Mucosa of stomach (tissue), 1 donor: ENCODE data around the gene P2RX5.
"Not testable (repeated sequence)": the region's sequence is repeated elsewhere in the genome, so short reads cannot be mapped to it uniquely, and the experiment has no call there.

ENCODE experiments used
- H3K27me3 ChIP-seq: one replicate; pipeline ENCODE4 v1.7.0; 2013; ENCODE audit warnings: mild to moderate bottlenecking, low read length; ENCODE audit not compliant: control insufficient read depth, insufficient read depth
- H3K36me3 ChIP-seq: one replicate; pipeline ENCODE4 v1.7.0; 2013; ENCODE audit warnings: low read length; ENCODE audit not compliant: control insufficient read depth, insufficient read depth
- H3K4me1 ChIP-seq: one replicate; pipeline ENCODE4 v1.7.0; 2013; ENCODE audit warnings: mild to moderate bottlenecking, low read length; ENCODE audit not compliant: control insufficient read depth, insufficient read depth
- H3K4me3 ChIP-seq: one replicate; pipeline ENCODE4 v1.7.0; 2013; ENCODE audit warnings: low read length
- H3K9ac ChIP-seq: one replicate; pipeline ENCODE4 v1.7.0; 2013; ENCODE audit warnings: mild to moderate bottlenecking, low read length, moderate library complexity
- H3K9me3 ChIP-seq: one replicate; pipeline ENCODE4 v1.7.0; 2013; ENCODE audit warnings: mild to moderate bottlenecking, low read length, moderate library complexity; ENCODE audit not compliant: control insufficient read depth
- donor health status: Pancreatic carcinoma.

The P2RX5 gene

DNA sequence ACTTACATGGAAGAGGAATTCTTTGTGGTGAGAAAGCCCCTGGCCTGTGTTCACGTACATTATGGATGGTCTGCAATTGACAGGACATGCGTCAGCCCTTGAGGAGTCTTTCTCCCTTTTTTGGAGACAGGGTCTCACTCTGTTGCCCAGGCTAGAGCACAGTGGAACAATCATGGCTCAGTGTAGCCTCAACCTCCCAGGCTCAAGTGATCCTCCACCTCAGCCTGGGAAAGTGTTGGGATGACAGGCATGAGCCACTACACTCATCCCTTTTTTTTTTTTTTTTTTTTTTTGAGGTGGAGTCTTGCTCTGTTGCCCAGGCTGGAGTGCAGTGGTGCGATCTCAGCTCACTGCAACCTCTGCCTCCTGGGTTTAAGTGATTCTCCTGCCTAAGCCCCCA is 32.1 kb upstream of the P2RX5 start:
- not testable (repeated sequence) for H3K9me3 ChIP-seq, H3K36me3 ChIP-seq, H3K9ac ChIP-seq, H3K4me3 ChIP-seq, H3K4me1 ChIP-seq, H3K27me3 ChIP-seq

DNA sequence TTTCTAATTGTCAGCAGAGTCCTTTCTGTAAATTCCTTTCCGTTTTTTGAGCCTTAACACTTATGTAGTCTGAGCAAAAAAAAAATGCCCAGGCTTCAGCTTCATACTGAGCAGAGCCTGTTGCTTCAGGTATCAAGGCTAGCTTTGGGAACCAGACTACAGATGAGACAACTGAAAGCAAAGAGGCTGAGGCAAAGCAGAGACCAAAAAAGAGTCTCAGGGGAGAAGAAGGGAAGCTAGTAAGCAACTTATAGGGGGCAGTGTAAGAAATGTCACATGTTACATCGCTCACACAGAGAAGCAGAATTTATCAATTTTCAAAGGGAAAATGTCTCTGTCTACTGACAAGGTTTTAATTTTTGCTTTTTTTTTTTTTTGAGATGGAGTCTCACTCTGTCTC is 31.1 kb upstream of the P2RX5 start:
- peaks cover 7% of the 10 kb centered on the region for H3K4me1 ChIP-seq
- H3K9ac ChIP-seq: no peak overlapping the region
- no peaks in the 10 kb centered on the region for H3K36me3 ChIP-seq
- no peak overlapping the region for H3K4me3 ChIP-seq
- H3K9me3 ChIP-seq: no peaks in the 10 kb centered on the region
- H3K27me3 ChIP-seq: no peaks in the 10 kb centered on the region

DNA sequence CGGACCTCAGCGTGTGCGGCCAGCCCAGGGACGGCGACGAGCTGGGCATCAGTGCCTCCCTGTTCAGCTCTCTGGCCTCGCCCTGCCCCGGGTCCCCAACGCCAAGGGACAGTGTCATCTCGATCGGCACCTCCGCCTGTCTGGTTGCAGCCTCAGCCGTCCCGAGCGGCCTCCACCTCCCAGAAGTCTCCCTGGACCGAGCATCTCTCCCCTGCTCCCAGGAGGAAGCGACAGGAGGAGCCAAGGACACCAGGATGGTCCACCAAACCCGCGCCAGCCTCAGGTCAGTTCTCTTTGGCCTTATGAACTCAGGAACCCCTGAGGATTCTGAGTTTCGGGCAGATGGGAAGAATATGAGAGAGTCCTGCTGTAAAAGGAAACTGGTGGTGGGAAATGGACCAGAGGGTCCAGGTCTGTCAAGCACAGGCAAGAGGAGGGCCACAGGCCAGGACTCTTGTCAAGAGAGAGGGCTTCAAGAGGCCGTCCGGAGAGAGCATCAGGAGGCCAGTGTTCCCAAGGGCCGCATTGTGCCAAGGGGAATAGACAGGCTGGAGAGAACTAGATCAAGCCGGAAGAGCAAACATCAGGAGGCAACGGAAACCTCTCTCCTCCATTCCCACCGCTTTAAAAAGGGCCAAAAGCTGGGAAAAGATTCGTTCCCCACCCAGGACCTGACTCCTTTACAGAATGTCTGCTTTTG is 28.6 kb upstream of the P2RX5 start:
- peak overlapping the region; percentile 85 for H3K9ac ChIP-seq
- no peaks in the 10 kb centered on the region for H3K36me3 ChIP-seq
- no peaks in the 10 kb centered on the region for H3K9me3 ChIP-seq
- H3K4me1 ChIP-seq: peaks cover 7% of the 10 kb centered on the region
- no peaks in the 10 kb centered on the region for H3K27me3 ChIP-seq
- peak overlapping the region; percentile 75 for H3K4me3 ChIP-seq

DNA sequence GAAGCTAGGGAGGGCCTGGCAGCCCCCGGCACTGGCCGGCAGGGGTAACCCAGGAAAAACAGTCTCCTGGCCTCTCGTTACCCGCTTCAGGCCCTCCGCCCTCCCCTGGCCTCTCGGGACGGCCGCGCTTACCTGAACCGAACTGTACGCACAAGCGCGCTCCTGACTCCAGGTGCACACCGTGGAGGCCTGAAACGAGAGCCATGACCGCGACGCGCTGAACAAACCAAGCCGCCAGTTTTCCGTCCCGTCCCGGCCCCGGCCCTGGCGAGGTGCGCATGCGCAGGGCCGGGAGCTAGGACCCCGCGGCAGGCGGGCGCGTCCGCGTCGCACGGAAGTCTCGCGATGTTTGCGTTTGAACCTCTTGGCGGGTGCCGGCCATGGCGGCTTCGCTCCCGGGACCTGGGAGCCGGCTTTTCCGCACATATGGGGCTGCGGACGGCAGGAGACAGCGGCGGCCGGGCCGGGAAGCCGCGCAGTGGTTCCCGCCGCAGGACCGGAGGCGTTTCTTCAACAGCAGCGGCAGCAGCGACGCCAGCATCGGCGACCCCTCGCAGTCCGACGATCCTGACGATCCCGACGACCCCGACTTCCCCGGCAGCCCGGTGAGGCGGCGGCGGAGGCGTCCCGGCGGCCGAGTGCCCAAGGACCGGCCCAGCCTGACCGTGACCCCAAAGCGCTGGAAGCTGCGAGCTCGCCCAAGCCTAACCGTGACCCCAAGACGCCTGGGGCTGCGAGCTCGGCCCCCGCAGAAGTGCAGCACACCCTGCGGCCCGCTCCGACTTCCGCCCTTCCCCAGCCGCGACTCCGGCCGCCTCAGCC is 27.8 kb upstream of the P2RX5 start, which contains the start of gene HASPIN:
TSS of gene HASPIN (plus strand) at position 348 of the 822 bp plus-strand sequence. CDS start at position 381, 33 bp downstream.
- no peaks in the 10 kb centered on the region for H3K27me3 ChIP-seq
- peak within 1 kb of the TSS; percentile 85 for H3K9ac ChIP-seq
- peak within 1 kb of the TSS; percentile 75 for H3K4me3 ChIP-seq
- no peaks in the 10 kb centered on the region for H3K9me3 ChIP-seq
- H3K4me1 ChIP-seq: peaks cover 7% of the 10 kb centered on the region
- H3K36me3 ChIP-seq: no peaks in the 10 kb centered on the region

DNA sequence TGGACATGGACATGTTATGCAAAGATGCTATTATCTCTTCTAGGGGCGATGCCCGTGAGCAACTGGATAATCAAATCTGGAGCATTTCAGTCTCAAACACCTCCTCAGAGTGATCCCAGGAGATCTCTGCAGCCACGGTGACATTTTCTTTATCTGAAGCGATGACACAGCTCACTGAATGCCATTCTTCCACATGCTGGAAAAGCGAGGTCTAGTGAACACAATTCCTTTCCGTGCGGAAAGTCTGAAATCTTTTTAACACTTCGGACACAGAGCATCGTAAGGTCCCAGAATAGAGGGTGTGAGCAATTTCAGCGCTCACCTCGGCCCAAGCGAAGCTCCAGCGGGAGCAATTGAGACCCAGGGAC is 27.2 kb upstream of the P2RX5 start:
- H3K36me3 ChIP-seq: no peaks in the 10 kb centered on the region
- peaks cover 7% of the 10 kb centered on the region for H3K4me1 ChIP-seq
- no peaks in the 10 kb centered on the region for H3K9me3 ChIP-seq
- H3K4me3 ChIP-seq: peak overlapping the region; percentile 75
- H3K9ac ChIP-seq: peak overlapping the region; percentile 85
- no peaks in the 10 kb centered on the region for H3K27me3 ChIP-seq

DNA sequence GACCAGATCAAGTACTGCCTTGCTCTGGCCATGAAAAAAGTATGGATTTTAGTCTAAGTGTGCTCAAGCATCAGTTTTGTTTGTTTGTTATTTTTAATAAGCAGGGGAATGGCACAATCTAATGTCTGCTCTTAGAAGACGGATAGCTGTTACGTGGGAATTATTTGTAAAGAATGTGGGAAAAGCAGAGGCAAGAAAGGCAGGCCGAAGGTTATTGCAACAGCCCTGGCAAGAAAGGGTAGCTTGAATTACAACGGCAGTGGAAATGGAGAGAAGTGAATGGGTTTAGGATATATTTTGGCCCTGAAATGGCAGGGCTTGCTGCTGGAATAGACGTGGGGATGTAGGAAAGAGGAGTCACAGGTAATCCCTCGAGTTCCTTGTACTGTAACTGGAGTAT is 26.8 kb upstream of the P2RX5 start:
- peaks cover 7% of the 10 kb centered on the region for H3K4me1 ChIP-seq
- no peaks in the 10 kb centered on the region for H3K36me3 ChIP-seq
- no peaks in the 10 kb centered on the region for H3K27me3 ChIP-seq
- H3K4me3 ChIP-seq: peak overlapping the region; percentile 75
- peak overlapping the region; percentile 85 for H3K9ac ChIP-seq
- H3K9me3 ChIP-seq: no peaks in the 10 kb centered on the region

DNA sequence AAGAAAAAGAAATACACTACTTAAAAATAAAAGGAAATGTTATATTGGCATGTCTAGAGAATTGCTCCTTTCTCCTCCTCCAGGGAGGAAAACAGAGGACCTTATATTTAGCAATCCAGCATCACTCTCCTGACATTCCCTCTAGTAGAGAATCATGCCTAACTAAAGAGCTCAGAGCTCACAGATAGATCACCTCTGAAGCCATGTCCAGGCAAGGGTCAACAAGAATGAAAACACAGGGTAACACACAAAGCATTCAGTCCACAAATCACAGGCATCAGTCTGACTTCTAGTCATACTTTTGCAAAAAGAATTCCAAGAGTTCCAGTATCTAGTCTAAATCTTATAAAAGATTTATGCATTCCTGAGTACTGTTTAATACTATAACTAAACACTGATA is 23.3 kb upstream of the P2RX5 start:
- no peak overlapping the region for H3K4me3 ChIP-seq
- H3K36me3 ChIP-seq: no peaks in the 10 kb centered on the region
- peaks cover 2% of the 10 kb centered on the region for H3K4me1 ChIP-seq
- H3K9me3 ChIP-seq: no peaks in the 10 kb centered on the region
- H3K9ac ChIP-seq: no peak overlapping the region
- no peaks in the 10 kb centered on the region for H3K27me3 ChIP-seq

DNA sequence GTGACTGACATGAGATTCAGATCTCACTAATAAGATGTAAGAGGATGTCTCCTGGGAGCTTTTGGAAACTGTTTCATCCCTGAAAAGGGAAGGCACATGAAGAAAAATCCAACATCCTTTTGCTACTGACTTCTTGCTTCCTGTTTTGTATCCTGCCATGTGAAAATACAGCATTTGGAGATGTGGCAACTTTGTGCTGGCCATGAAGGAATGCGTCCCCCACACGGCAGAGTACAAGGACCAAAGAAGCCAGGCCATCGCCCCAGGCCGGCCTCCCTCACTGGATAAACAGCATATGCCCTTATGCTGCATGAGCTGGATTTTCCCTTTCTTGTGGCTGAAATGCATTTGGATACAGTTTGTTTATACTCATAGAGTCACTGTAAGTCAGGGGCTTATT is 22.2 kb upstream of the P2RX5 start:
- no peak overlapping the region for H3K9ac ChIP-seq
- no peaks in the 10 kb centered on the region for H3K4me1 ChIP-seq
- no peaks in the 10 kb centered on the region for H3K36me3 ChIP-seq
- no peaks in the 10 kb centered on the region for H3K9me3 ChIP-seq
- H3K4me3 ChIP-seq: no peak overlapping the region
- no peaks in the 10 kb centered on the region for H3K27me3 ChIP-seq

DNA sequence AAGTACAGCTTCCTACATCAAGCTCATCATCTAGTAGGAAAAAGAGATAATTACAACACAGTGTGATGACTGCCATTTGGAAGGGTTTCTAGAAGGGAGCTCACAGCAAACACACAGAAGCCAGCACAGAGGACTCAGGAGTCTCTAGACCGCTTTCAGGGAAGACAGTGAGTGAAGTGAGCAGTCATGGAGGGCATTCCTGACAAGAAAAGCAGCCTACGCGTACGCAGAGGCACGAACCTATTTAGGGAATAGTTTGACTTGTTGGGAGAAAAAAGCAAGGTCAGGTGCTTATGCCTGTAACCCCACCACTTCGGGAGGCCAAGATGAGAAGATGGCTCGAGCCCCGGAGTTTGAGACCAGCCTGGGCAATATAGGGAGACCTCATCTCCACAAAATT is 19.3 kb upstream of the P2RX5 start:
- no peaks in the 10 kb centered on the region for H3K4me1 ChIP-seq
- no peaks in the 10 kb centered on the region for H3K9me3 ChIP-seq
- no peaks in the 10 kb centered on the region for H3K36me3 ChIP-seq
- H3K4me3 ChIP-seq: no peak overlapping the region
- H3K9ac ChIP-seq: no peak overlapping the region
- no peaks in the 10 kb centered on the region for H3K27me3 ChIP-seq

DNA sequence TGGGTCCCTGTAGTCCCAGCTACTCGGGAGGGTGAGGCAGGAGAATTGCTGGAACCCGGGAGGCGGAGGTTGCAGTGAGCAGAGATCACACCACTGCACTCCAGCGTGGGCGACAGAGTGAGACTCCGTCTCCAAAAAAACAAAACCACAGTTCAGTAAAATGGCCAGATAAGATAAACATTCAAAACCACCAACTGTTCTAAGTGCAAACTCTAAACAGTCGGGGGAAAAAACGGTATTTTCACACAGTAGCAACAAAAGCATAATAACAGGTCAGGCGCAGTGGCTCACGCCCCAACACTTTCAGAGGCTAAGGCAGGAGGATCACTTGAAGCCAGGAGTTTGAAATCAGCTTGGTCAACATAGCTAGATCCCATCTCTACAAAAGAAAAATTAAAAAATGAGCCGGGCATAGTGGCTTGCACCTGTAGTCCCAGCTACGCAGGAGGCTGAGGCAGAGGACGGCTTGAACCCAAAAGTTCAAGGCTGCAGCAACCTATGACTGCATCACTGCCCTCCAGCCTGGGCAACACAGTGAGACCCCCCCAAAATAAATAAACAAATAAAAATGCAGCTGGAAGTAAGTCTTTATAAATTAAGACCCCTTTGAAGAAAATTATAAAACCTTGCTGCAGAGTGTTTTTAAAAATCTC is 17.0 kb upstream of the P2RX5 start:
- H3K4me1 ChIP-seq: no peaks in the 10 kb centered on the region
- H3K9ac ChIP-seq: no peak overlapping the region
- no peaks in the 10 kb centered on the region for H3K36me3 ChIP-seq
- H3K9me3 ChIP-seq: no peaks in the 10 kb centered on the region
- H3K4me3 ChIP-seq: no peak overlapping the region
- no peaks in the 10 kb centered on the region for H3K27me3 ChIP-seq

DNA sequence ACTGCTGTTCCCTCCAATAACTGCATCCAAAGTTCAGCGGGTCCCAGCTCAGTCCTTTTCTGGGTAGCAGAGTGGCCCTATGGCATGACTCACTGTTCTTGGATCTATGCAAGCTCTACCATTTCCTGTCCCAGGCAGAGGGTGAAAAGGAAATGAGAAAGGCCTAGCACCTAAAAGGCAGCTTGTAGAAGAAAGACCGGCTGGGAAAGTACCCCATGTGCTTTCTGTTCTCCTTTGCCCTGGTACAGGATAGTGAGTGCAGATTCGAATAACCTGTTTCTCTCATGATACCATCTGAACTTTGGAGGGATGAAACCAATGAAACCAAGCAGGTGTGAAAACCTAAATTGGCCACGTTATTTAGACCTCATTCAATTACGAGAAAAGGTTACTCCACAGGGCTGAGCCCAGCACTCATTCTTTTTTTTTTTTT is 15.0 kb upstream of the P2RX5 start:
- Histone ChIP-seq H3K4me1 (no peaks in the 10 kb centered on the region), H3K27me3 (no peaks in the 10 kb centered on the region), H3K36me3 (no peaks in the 10 kb centered on the region), H3K9ac (no peak overlapping the region), H3K9me3 (no peaks in the 10 kb centered on the region), H3K4me3 (no peak overlapping the region)

DNA sequence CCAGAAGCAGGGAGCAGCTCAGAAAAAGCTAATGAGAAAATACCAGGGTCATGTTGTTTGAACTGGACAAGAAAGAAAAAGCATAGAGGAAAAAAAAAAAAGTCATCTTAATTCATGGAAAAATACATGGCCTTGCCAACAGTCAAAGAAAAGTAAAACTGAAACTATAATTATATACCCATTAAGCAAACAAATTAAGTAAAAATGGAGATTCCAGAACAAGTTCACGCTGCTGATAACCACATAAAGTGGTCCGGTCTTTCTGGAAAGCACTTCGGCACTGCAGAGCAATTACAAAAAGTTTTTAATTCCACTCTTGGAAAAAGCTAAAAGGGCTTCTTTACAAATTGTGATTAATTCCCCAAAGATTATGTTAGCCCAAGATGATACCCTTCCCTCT is 12.4 kb upstream of the P2RX5 start:
- no peak overlapping the region for H3K4me3 ChIP-seq
- H3K4me1 ChIP-seq: no peaks in the 10 kb centered on the region
- no peak overlapping the region for H3K9ac ChIP-seq
- H3K9me3 ChIP-seq: no peaks in the 10 kb centered on the region
- no peaks in the 10 kb centered on the region for H3K36me3 ChIP-seq
- no peaks in the 10 kb centered on the region for H3K27me3 ChIP-seq
